Measurements from ENCODE around the gene SEPTIN5.

SEPTIN5 gene

DNA sequence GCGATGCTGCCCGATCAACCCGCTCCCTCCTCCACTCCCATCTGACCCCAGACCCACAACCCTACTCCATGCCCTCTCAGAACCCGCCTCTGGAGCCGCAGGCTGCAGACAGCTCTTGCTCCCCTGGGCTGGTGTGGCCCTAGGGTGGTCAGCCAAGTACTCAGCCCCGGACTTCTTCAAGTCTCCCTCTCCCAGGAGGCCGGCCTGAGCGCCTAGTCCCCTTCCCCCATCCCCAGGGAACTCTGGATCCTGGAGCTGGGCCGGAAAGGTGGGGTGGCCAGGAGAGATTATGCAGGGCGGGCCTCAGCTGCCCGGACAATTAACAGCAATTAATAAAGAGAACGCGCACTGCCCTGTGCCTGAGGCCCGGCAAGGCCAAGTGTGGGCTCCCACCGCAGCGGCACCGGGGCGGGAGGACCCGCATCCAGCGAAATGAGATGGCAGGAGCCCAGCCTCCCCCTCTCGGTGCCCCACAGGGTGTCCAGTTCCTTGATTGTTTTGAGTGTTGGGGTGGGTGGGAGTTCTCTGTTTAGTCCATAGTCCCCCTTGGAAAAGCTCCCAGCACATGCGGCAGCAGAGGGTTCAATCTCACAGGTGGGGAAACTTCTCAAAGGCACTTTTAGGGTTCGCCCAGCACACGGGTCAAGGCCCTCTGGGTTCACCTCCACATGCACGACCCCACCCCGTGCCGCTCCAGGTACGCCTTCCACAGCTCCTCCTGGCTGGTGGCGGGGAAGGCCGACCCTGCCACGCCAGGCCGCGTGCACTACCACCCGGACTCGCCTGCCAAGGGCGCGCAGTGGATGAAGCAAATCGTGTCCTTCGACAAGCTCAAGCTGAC, 49.4 kb downstream of the SEPTIN5 start:
- DNase-seq = no peak

DNA sequence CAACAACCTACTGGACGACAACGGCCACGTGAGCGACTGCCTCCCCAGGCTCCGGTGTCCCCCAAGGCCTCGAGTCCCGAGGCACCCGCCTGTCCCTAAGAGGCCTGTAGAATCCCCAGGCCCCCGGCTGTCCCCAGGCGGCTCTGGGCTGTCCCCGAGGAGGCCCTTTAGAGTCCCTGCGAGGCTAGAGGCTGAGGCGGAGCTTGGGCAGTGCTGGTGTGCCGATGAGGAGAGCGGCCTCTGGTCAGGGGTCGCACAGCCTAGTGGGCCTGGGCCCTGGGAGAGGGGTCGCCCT, 49.9 kb downstream of the SEPTIN5 start:
- DNase-seq = no peak

- DNase-seq = no peak
Observed at GRCh38 chr22:19764636-19765476, 50.6 kb downstream of the SEPTIN5 start.

- no peak for DNase-seq
Observed at GRCh38 chr22:19765477-19766239, 51.4 kb downstream of the SEPTIN5 start.

GRCh38 chr22:19766240-19766510, 51.9 kb downstream of the SEPTIN5 start:
- no peak for DNase-seq

DNA sequence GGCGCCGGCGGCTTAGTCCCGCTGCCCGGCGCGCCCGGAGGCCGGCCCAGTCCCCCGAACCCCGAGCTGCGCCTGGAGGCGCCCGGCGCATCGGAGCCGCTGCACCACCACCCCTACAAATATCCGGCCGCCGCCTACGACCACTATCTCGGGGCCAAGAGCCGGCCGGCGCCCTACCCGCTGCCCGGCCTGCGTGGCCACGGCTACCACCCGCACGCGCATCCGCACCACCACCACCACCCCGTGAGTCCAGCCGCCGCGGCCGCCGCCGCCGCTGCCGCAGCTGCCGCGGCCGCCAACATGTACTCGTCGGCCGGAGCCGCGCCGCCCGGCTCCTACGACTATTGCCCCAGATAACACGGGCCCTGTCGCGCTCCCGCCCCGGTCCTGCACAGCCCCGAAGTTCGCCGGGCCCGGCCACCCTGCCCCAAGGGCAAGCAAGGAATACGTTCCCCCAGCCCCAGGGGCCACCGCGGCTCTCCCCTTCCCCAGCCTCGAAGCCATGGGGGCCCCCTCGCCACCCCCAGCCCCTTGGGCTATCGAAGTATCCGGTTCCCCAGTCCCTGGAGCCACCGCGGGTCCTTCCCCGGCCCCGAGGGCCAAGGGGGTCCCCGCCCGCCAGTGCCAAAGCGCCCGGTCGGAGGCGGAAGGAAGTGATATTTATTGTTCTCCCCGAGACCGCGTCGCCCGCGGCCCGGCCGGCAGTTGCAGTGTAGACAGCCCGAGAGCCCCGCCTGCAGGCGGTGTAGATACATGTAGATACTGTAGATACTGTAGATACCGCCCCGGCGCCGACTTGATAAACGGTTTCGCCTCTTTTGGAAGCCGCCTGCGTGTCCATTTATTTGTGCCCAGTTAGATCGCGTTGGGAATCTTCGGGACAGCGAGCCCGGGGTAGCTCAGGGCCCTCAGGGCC, 52.5 kb downstream of the SEPTIN5 start:
- DNase-seq = peak; percentile 73

DNA sequence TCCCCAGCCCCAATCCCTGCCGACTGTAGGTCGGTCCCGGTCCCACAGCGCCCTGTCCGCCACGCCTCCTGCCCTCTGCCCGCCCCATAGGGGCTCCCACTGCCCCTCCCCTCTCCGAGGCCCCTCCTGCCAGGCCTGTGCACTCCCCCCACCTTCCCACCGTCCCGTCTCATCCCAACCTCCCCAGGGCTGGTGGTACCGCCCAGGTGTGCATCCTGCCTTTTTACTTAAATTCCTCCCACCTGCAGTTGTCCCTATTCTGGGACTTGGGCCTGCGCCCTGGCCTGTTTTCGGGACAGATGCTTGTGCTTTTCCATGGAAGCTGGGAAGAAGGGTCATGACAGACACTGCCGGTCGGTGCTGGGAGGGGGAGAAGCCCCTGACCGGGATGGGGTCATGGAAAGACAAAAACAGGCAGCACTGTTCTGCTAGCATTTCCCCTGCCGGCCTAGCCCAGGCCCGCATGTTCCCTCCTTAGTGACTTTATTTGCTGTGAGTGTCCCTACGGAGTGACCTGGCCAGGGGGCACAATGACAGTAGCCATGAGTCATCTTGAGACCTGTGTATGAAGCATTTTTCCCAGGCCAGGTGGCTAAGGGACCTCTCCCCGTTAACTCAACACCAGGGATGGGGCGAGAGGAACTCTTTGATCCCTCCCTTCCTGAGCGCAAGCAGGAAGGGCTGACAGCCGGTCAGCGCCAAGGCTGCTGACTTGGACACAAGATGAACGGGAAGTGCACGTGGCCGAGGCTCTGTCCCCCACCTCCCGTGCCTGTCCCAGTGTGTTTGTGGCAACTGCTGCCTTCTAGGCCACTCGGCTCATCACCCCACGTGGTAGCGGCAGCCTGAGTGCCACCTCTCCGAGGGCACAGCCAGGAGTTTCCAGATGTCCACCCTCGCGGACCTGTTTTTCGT, 53.4 kb downstream of the SEPTIN5 start:
- no peak for DNase-seq

DNA sequence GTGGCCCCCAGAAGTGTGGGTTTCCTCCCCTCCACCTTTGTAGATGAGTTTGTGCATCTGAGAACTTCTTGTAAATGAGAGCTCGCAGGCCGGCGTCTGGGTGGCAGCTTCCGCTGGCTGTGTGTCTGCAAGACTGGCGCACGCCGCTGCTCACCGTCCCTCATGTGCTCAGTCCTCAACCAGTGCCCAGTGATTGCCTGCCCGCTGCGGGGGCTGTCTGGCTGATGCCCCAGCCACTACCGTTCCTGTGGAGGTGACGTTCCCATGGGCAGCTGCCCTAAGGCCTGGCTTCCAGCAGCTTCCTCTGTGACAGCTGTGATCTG, 55.1 kb downstream of the SEPTIN5 start:
- DNase-seq = no peak

- no peak for DNase-seq
Observed at GRCh38 chr22:19770349-19771220, 56.3 kb downstream of the SEPTIN5 start.

- no peak for DNase-seq
Observed at GRCh38 chr22:19772422-19772672, 58.0 kb downstream of the SEPTIN5 start.
